Skeletal muscle satellite cell (primary cell): ENCODE data around the gene OR3A3. TPM values are rescaled to one million over a fixed set of nuclear protein-coding genes. Genes with fewer than 3 reads are reported as not detected.
"Not testable (repeated sequence)": the region's sequence is repeated elsewhere in the genome, so short reads cannot be mapped to it uniquely, and the experiment has no call there.

Source experiments
- H3K27me3 ChIP-seq: 2 replicates; pipeline ENCODE4 v1.7.0; 2013; ENCODE audit warnings: low read length; ENCODE audit not compliant: control insufficient read depth, insufficient read depth
- H3K36me3 ChIP-seq: 2 replicates; pipeline ENCODE4 v1.7.0; 2013; ENCODE audit warnings: mild to moderate bottlenecking, control low read depth, low read length; ENCODE audit not compliant: insufficient read depth
- H3K4me1 ChIP-seq: 2 replicates; pipeline ENCODE4 v1.7.0; 2013; ENCODE audit warnings: low read length; ENCODE audit not compliant: control insufficient read depth, insufficient read depth
- H3K4me2 ChIP-seq: 2 replicates; pipeline ENCODE4 v1.7.0; 2013; ENCODE audit warnings: mild to moderate bottlenecking, low read length
- H3K4me3 ChIP-seq: 2 replicates; pipeline ENCODE4 v1.7.0; 2013; ENCODE audit warnings: low read length
- H3K9ac ChIP-seq: 2 replicates; pipeline ENCODE4 v1.7.0; 2013; ENCODE audit warnings: mild to moderate bottlenecking, low read depth, low read length, moderate library complexity
- H3K9me3 ChIP-seq: replicated peaks from 2 replicates; pipeline ENCODE4 v1.7.0; 2013; ENCODE audit warnings: mild to moderate bottlenecking, control low read depth, low read length
- total RNA-seq: library from RNA; depleted of rRNA; stranded (reverse); fragments of >200 nt; gene quantifications from 2 replicates; pipeline ENCODE4 v1.2.3, GENCODE V29; 2012; rRNA removed

The OR3A3 gene
- total RNA-seq = not detected in 2 replicates

DNA sequence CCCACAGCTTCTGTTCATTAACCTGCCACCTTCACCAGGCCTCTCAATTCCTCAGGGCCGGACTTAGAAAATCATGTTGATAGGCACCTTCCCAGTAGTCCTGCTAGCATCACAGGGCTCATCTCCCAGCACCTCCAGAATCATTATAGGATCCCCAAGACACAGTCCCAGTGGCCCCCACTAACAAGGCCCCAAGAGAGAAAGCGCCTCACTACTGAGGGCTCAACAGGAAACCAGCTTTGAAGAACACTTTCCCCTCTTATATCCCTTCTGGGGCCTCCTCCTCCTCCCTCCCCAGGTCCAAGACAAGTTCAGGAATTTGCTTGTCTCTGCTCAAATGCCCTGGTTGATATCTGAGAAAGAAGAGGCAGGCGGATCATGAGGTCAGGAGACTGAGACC, at the start of gene OR3A3:
TSS of gene OR3A3 (plus strand) at position 301 of the 400 bp plus-strand sequence.
- Histone ChIP-seq H3K27me3 (no peaks in the 10 kb centered on the region), H3K9ac (no peak within 1 kb of the TSS), H3K4me2 (no peak within 1 kb of the TSS), H3K9me3 (no peaks in the 10 kb centered on the region), H3K36me3 (no peaks in the 10 kb centered on the region), H3K4me3 (no peak within 1 kb of the TSS), H3K4me1 (no peaks in the 10 kb centered on the region)

DNA sequence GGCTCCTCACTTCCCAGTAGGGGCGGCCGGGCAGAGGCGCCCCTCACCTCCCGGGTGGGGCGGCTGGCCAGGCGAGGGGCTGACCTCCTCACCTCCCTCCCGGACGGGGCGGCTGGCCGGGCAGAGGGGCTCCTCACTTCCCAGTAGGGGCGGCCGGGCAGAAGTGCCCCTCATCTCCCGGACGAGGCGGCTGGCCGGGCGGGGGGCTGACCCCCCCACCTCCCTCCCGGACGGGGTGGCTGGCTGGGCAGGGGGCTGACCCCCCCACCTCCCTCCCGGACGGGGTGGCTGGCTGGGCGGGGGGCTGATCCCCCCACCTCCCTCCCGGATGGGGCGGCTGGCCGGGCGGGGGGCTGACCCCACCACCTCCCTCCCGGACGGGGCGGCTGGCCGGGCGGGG, 40.0 kb upstream of the OR3A3 start:
- H3K9me3 ChIP-seq, H3K4me1 ChIP-seq, H3K9ac ChIP-seq, H3K27me3 ChIP-seq, H3K4me3 ChIP-seq, H3K36me3 ChIP-seq, H3K4me2 ChIP-seq: not testable (repeated sequence)

DNA sequence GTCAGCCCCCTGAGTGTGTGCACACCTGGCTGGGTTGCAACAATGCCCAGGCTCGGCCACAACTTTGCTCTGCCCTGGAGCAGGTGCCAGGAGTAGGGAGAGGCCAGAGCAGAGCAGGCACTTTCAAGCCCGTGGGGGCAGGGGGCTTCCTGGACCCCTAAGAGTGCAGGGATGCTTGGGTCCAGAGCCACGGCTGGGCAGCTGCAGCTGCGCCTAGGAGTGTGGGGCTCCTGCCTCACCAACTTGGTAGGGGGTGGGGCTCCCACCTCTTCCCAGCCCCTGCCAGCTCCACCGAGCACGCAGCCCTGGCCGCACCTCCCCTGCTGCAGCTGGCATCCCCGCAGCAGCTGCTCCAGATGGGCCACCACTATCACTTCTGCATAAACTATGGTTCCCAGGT, 32.8 kb upstream of the OR3A3 start:
- Histone ChIP-seq H3K9ac (no peak overlapping the region), H3K4me1 (no peaks in the 10 kb centered on the region), H3K36me3 (no peaks in the 10 kb centered on the region), H3K4me3 (no peak overlapping the region), H3K4me2 (no peak overlapping the region), H3K9me3 (peaks cover 3% of the 10 kb centered on the region), H3K27me3 (no peaks in the 10 kb centered on the region)

GRCh38 chr17:3381957-3382356, 29.2 kb upstream of the OR3A3 start:
- no peak overlapping the region for H3K9ac ChIP-seq
- H3K4me2 ChIP-seq = no peak overlapping the region
- no peaks in the 10 kb centered on the region for H3K9me3 ChIP-seq
- H3K4me1 ChIP-seq = no peaks in the 10 kb centered on the region
- no peak overlapping the region for H3K4me3 ChIP-seq
- H3K36me3 ChIP-seq = no peaks in the 10 kb centered on the region
- H3K27me3 ChIP-seq = no peaks in the 10 kb centered on the region

- no peak within 1 kb of the TSS for H3K4me3 ChIP-seq
- no peak within 1 kb of the TSS for H3K9ac ChIP-seq
- no peaks in the 10 kb centered on the region for H3K27me3 ChIP-seq
- H3K4me2 ChIP-seq = no peak within 1 kb of the TSS
- no peaks in the 10 kb centered on the region for H3K4me1 ChIP-seq
- no peaks in the 10 kb centered on the region for H3K9me3 ChIP-seq
- no peaks in the 10 kb centered on the region for H3K36me3 ChIP-seq
Measured at GRCh38 chr17:3385869-3386816, 25.0 kb upstream of the OR3A3 start, which contains the start of gene OR3A2. TSS of gene OR3A2 (minus strand) at chr17:3386308.

GRCh38 chr17:3389791-3390190, 21.4 kb upstream of the OR3A3 start:
- Histone ChIP-seq H3K4me3 (no peak overlapping the region), H3K36me3 (no peaks in the 10 kb centered on the region), H3K9ac (no peak overlapping the region), H3K4me1 (no peaks in the 10 kb centered on the region), H3K4me2 (no peak overlapping the region), H3K9me3 (no peaks in the 10 kb centered on the region), H3K27me3 (no peaks in the 10 kb centered on the region)

- not testable (repeated sequence) for H3K27me3 ChIP-seq, H3K9me3 ChIP-seq, H3K9ac ChIP-seq, H3K36me3 ChIP-seq, H3K4me2 ChIP-seq, H3K4me3 ChIP-seq, H3K4me1 ChIP-seq
Measured at GRCh38 chr17:3397801-3398200, 13.4 kb upstream of the OR3A3 start.

GRCh38 chr17:3398310-3398709, 12.9 kb upstream of the OR3A3 start, which contains the start of gene OR1E1:
TSS of gene OR1E1 (minus strand) at chr17:3398410. CDS start at chr17:3398410, 0 bp downstream.
- no peak within 1 kb of the TSS for H3K9ac ChIP-seq
- H3K9me3 ChIP-seq = no peaks in the 10 kb centered on the region
- H3K36me3 ChIP-seq = no peaks in the 10 kb centered on the region
- no peaks in the 10 kb centered on the region for H3K27me3 ChIP-seq
- H3K4me2 ChIP-seq = no peak within 1 kb of the TSS
- no peak within 1 kb of the TSS for H3K4me3 ChIP-seq
- no peaks in the 10 kb centered on the region for H3K4me1 ChIP-seq

GRCh38 chr17:3400055-3400454, 11.1 kb upstream of the OR3A3 start:
- no peak overlapping the region for H3K4me3 ChIP-seq
- no peaks in the 10 kb centered on the region for H3K36me3 ChIP-seq
- no peaks in the 10 kb centered on the region for H3K4me1 ChIP-seq
- no peaks in the 10 kb centered on the region for H3K9me3 ChIP-seq
- H3K27me3 ChIP-seq = no peaks in the 10 kb centered on the region
- no peak overlapping the region for H3K9ac ChIP-seq
- H3K4me2 ChIP-seq = no peak overlapping the region

- no peaks in the 10 kb centered on the region for H3K36me3 ChIP-seq
- H3K9ac ChIP-seq = no peak overlapping the region
- no peak overlapping the region for H3K4me2 ChIP-seq
- no peak overlapping the region for H3K4me3 ChIP-seq
- no peaks in the 10 kb centered on the region for H3K4me1 ChIP-seq
- no peaks in the 10 kb centered on the region for H3K27me3 ChIP-seq
- H3K9me3 ChIP-seq = no peaks in the 10 kb centered on the region
Measured at GRCh38 chr17:3401786-3402185, 9.4 kb upstream of the OR3A3 start.

- not testable (repeated sequence) for H3K27me3 ChIP-seq, H3K4me3 ChIP-seq
Measured at GRCh38 chr17:3403856-3404255, 7.3 kb upstream of the OR3A3 start.

DNA sequence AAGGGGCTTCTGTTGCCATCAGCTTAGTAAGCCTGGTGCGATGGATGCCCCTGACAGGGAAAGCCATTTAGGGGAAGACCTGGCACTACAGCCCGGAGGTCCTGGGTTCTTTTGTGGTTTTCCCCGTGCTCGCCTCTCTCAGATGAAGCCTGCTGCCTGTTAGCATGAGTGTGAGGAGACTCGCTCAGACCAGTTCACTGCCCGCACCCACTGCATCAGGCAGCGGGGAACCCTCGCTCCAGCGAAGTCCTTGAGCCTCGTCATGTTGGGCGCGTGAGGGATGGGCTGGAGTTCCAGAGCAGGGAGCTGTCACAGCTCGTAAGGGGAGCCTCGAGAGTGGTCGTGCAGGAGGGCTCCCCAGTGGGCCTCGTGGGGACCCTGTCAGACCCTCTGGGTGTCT, 1.0 kb downstream of the OR3A3 start:
- H3K36me3 ChIP-seq, H3K4me1 ChIP-seq, H3K27me3 ChIP-seq, H3K9me3 ChIP-seq, H3K4me3 ChIP-seq, H3K4me2 ChIP-seq, H3K9ac ChIP-seq: not testable (repeated sequence)

More at GRCh38 chr17:3403856-3404255, 7.3 kb upstream of the OR3A3 start:
- H3K4me1 ChIP-seq, H3K9ac ChIP-seq, H3K4me2 ChIP-seq, H3K9me3 ChIP-seq, H3K36me3 ChIP-seq: not testable (repeated sequence)
